Neural progenitor cell (in vitro differentiated cells): Measurements from ENCODE around the gene MYBPH.

ENCODE experiments used
- CTCF ChIP-seq: fragments of 200-600 bp; sonication (generic); IDR thresholded peaks from 2 replicates; pipeline ENCODE4 v1.5.1; 2017; ENCODE audit warnings: antibody characterized with exemption, mild to moderate bottlenecking
- EZH2 ChIP-seq: fragments of 200-600 bp; sonication (generic); IDR thresholded peaks from 2 replicates; pipeline ENCODE4 v1.6.1; 2017; ENCODE audit warnings: antibody characterized with exemption, mild to moderate bottlenecking, moderate library complexity

DNA sequence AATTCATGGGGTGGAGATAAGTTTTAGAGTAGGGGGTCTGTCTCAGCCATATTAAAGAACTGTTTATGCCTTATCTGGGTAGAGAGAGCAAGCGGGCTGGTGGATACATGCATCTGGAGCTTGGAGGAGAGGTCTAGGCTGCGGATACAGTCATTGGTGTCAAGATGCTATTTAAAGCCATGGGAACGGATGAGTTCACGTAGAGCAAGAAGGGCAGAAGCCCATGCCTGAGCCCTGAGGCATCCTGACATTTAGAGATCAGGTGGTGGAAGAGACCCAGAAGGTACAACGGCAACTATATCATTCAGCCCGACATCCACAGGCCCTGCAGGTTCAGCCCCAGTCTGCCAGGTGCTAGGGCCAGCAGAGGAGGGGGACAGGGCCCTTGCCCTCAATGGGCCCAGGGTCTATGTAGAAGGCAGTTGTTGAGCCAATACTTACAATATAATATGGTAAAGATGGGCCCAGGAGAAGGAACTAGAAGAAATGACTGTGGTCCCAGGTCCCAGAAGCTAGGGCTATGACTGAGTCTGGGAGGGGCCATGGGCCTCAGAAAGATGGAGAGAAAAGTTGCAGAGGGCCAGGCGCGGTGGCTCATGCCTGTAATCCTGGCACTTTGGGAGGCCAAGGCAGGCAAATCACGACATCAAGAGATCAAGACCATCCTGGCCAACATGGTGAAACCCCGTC lies 26.0 kb upstream of the MYBPH start:
- TF ChIP-seq CTCF, result no peak
- TF ChIP-seq EZH2, result no peak
